Measurements from ENCODE around the gene APLNR. TPM values are rescaled to one million over a fixed set of nuclear protein-coding genes. Genes with fewer than 3 reads are reported as not detected.

APLNR gene
- total and polyA plus RNA-seq, 10 of the 15 experiments (the other 5 are each of a cell fraction or from before 2014, with no cell fraction given) = 0.11 TPM; not detected in 9

DNA sequence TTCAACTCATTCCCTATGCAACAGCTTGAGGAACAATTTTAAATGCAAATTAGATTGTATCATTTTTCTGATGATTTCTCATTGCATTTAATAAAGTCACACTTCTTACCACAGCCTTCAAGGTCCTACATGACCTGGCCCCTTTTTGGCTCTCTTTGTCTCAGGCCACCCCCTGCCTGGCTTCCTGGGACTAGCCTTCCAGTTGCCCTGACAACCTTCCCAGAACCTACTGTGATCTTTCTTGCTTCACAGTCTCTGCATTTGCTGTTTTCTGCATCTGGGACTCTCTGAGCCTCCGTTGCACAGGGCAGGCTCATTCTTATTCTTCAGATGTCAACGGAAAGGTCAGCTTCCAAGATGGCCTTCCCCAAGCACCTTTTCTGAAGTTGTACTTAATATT is 12.9 kb downstream of the APLNR start:
- in situ Hi-C loops (cut with MboI) = no loop called here

More for the DNA sequence above, 12.9 kb downstream of the APLNR start:
- no peak for DNase-seq (ENCODE audit: low read depth, low spot score)
- H4K20me1 ChIP-seq (ENCODE audit: control insufficient read depth, insufficient read depth) = no peaks in the 10 kb centered on the region
- H3K4me1 ChIP-seq (ENCODE audit: control insufficient read depth, insufficient read depth, low read length) = no peaks in the 10 kb centered on the region
- WGBS (ENCODE audit: insufficient coverage, insufficient replicate concordance, low lambda C conversion rate, missing lambda C conversion rate) = 0% methylated on average over 2 of the region's 2 CpGs
- H3K9ac ChIP-seq (ENCODE audit: control insufficient read depth, insufficient read depth, low read length) = no peak overlapping the region
- FAIRE-seq = no peak
- POLR2A ChIA-PET = no interaction called here
- RAD21 ChIA-PET (ENCODE audit: unreplicated experiment) = no interaction called here
- H3K4me3 ChIP-seq = no peak overlapping the region
- no peaks in the 10 kb centered on the region for H3K9me3 ChIP-seq (replicated peaks; ENCODE audit: control insufficient read depth, insufficient read depth, low read length)
- SMC1A ChIA-PET (ENCODE audit: uncharacterized antibody, unreplicated experiment) = no interaction called here
- H3K36me3 ChIP-seq (ENCODE audit: control insufficient read depth in 2 of 2, insufficient read depth in 2 of 2, low read length in 1 of 2) = no peaks in the 10 kb centered on the region
- BruUV-seq (replicated peaks) = no TSS peak
- no peak overlapping the region for H3K27ac ChIP-seq (ENCODE audit: control insufficient read depth, insufficient read depth)
- TF ChIP-seq, protein P1, sequence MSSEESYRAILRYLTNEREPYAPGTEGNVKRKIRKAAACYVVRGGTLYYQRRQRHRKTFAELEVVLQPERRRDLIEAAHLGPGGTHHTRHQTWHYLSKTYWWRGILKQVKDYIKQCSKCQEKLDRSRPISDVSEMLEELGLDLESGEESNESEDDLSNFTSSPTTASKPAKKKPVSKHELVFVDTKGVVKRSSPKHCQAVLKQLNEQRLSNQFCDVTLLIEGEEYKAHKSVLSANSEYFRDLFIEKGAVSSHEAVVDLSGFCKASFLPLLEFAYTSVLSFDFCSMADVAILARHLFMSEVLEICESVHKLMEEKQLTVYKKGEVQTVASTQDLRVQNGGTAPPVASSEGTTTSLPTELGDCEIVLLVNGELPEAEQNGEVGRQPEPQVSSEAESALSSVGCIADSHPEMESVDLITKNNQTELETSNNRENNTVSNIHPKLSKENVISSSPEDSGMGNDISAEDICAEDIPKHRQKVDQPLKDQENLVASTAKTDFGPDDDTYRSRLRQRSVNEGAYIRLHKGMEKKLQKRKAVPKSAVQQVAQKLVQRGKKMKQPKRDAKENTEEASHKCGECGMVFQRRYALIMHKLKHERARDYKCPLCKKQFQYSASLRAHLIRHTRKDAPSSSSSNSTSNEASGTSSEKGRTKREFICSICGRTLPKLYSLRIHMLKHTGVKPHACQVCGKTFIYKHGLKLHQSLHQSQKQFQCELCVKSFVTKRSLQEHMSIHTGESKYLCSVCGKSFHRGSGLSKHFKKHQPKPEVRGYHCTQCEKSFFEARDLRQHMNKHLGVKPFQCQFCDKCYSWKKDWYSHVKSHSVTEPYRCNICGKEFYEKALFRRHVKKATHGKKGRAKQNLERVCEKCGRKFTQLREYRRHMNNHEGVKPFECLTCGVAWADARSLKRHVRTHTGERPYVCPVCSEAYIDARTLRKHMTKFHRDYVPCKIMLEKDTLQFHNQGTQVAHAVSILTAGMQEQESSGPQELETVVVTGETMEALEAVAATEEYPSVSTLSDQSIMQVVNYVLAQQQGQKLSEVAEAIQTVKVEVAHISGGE (CRISPR knock-in tag; IDR thresholded peaks at IDR 0.05) = no peak
- TF ChIP-seq PML (IDR thresholded peaks at IDR 0.05; ENCODE audit: low read length) (no peak), KDM1A (IDR thresholded peaks at IDR 0.05; ENCODE audit: borderline replicate concordance) (no peak), NBN (IDR thresholded peaks at IDR 0.05) (no peak), STAT3 (IDR thresholded peaks at IDR 0.05; ENCODE audit: low read depth, low read length) (no peak), FOXM1 (IDR thresholded peaks at IDR 0.05; ENCODE audit: low read depth, low read length) (no peak), SMC3 (IDR thresholded peaks at IDR 0.05; ENCODE audit: borderline replicate concordance, low read length) (no peak), NR2C2 (IDR thresholded peaks at IDR 0.05; ENCODE audit: borderline replicate concordance, control insufficient read depth, insufficient read length, low read depth) (no peak), RB1 (IDR thresholded peaks at IDR 0.05; ENCODE audit: borderline replicate concordance) (no peak), YBX1 (IDR thresholded peaks at IDR 0.05) (no peak)
- TF ChIP-seq, protein P2, sequence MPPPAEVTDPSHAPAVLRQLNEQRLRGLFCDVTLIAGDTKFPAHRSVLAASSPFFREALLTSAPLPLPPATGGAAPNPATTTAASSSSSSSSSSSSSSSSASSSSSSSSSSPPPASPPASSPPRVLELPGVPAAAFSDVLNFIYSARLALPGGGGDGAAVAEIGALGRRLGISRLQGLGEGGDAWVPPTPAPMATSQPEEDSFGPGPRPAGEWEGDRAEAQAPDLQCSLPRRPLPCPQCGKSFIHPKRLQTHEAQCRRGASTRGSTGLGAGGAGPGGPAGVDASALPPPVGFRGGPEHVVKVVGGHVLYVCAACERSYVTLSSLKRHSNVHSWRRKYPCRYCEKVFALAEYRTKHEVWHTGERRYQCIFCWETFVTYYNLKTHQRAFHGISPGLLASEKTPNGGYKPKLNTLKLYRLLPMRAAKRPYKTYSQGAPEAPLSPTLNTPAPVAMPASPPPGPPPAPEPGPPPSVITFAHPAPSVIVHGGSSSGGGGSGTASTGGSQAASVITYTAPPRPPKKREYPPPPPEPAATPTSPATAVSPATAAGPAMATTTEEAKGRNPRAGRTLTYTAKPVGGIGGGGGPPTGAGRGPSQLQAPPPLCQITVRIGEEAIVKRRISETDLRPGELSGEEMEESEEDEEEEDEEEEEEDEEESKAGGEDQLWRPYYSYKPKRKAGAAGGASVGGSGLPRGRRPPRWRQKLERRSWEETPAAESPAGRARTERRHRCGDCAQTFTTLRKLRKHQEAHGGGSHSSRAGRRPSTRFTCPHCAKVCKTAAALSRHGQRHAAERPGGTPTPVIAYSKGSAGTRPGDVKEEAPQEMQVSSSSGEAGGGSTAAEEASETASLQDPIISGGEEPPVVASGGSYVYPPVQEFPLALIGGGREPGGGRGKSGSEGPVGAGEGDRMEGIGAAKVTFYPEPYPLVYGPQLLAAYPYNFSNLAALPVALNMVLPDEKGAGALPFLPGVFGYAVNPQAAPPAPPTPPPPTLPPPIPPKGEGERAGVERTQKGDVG (CRISPR knock-in tag; IDR thresholded peaks at IDR 0.05) = no peak
- H3K27me3 ChIP-seq (replicated peaks in 1 of 2; ENCODE audit: control insufficient read depth in 2 of 2, insufficient read depth in 2 of 2, low read length in 1 of 2) = no peaks in the 10 kb centered on the region; a peak in 2 of 4 replicates
- no peak overlapping the region for H2AFZ ChIP-seq (ENCODE audit: control insufficient read depth, low read depth, low read length)
- CTCF ChIA-PET = interaction anchor here (0.7 kb wide), 1 partner anchor 90 kb away, joined by 3 read pairs; no protein-coding TSS in a partner anchor
- H3K79me2 ChIP-seq (ENCODE audit: control insufficient read depth, insufficient read depth, low read length) = no peaks in the 10 kb centered on the region
- H3K4me2 ChIP-seq (ENCODE audit: control insufficient read depth, insufficient read depth) = no peak overlapping the region
- ATAC-seq = no peak
- intact Hi-C loops (cut with micrococcal nuclease; ENCODE audit: unreplicated experiment) = no loop called here
